HG03175 (cell line): ENCODE measurements around the gene VPREB1.
"Not testable (repeated sequence)": the region's sequence is repeated elsewhere in the genome, so short reads cannot be mapped to it uniquely, and the experiment has no call there.

Source experiments
- ATAC-seq: cut with Tn5 transposase; IDR thresholded peaks from one replicate; pipeline ENCODE4 v1.9.1; 2021; ENCODE audit warnings: mild to moderate bottlenecking, moderate library complexity; ENCODE audit not compliant: unreplicated experiment

VPREB1 gene

DNA sequence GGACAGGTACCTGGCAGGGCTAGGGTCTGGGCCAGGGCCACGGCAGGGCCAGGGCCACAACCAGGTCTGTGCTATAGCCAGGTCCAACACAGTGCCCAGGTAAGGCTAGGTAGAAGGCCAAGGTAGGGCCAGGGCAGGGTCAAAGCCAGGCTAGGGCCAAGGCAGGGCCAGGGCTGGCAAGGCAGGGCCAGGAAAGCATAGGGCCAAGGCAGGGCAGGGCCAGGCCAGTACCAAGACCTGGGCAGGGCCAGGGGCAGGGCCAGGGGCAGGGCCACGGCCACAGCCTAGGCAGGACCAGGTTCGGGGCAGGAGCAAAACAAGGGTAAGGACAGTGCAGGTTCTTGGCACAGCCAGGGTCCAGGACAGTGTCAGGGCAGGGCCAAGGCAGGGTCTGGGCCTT lies 48.1 kb downstream of the VPREB1 start:
- ATAC-seq: not testable (repeated sequence)

DNA sequence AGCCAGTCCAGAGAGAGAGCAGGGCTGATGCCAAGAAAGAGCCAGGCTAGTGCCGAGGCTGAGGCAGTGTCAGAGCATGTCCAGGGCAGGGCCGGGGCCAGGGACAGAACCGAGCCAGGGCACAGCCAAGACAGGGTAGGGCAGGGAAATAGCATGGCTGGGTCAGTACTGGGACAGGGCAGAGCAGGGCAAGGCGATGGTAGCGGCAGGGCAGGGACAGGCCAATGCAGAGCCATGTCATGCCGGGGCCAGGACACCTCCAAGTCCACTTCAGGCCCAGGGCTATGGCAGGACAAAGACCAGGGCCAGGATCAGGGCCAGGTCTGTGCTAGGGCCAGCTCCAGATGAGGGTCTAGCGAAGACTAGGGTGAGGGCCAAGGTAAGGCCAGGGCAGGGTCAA lies 48.9 kb downstream of the VPREB1 start:
- ATAC-seq: not testable (repeated sequence)

DNA sequence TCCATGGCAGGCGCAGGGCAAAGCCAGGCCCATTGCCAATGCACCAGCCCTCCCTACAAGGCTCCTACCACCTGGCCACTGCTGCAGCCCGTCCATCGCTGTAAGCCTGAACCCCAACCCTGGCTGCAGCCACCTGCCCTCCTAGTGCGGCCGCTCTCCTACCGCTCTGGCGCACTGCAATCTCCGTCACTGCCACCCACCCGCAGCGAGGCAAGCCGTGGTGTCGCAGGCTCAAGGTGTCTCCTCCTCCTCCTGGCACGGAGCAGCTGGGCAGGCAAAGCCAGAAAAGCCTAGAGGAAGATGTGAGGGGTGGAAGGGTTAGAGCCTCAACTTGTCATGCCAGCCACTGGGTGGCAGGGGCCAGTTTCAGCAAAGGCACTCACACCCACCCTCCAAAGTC lies 50.1 kb downstream of the VPREB1 start:
- ATAC-seq: not testable (repeated sequence)
